Thyroid gland (tissue), 4 donors: ENCODE measurements around the gene VWF.

ENCODE experiments used
- POLR2A ChIP-seq, 2 donors: fragments of 450-650 bp; IDR thresholded peaks; one replicate each; pipeline ENCODE4 v1.6.1; 2017; ENCODE audit warnings: antibody characterized with exemption in 2 of 2, mild to moderate bottlenecking in 2 of 2, moderate library complexity in 1 of 2
- TF ChIP-seq, protein P1 (sequence below), 6 experiments: fragments of 200-600 bp in 3 of 6; fragments of 450-650 bp in 3 of 6; sonication (generic) in 3 of 6; IDR thresholded peaks; one replicate each; pipeline ENCODE4 v1.5.1; 2016 to 2019; ENCODE audit warnings: antibody characterized with exemption in 6 of 6, mild to moderate bottlenecking in 2 of 6, inconsistent platforms in 1 of 6, moderate library complexity in 1 of 6

DNA sequence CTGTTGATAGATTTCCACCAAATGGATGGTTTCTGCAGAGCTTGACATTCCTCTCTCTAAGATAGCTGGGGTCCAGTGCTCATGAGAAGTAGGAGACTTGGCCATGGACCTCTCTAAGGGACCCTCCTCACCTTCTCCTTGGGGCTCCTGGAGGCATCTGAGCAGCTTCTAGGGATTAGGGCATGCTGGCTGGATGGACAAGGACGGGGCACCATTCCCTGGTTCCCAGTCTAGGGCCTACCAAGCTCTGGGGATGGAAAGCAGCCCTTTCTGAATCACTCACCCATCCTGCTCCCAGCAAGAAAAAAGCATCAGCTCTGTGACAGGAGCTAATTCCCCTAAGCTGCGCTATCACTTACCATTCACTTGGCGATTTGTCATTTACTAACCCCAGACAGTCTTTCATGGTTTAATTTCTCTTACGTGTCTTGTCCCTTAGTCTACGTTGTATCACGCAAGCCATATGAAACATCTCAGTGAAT, 39.5 kb downstream of the VWF start:
- TF ChIP-seq, protein P1, sequence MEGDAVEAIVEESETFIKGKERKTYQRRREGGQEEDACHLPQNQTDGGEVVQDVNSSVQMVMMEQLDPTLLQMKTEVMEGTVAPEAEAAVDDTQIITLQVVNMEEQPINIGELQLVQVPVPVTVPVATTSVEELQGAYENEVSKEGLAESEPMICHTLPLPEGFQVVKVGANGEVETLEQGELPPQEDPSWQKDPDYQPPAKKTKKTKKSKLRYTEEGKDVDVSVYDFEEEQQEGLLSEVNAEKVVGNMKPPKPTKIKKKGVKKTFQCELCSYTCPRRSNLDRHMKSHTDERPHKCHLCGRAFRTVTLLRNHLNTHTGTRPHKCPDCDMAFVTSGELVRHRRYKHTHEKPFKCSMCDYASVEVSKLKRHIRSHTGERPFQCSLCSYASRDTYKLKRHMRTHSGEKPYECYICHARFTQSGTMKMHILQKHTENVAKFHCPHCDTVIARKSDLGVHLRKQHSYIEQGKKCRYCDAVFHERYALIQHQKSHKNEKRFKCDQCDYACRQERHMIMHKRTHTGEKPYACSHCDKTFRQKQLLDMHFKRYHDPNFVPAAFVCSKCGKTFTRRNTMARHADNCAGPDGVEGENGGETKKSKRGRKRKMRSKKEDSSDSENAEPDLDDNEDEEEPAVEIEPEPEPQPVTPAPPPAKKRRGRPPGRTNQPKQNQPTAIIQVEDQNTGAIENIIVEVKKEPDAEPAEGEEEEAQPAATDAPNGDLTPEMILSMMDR (IDR thresholded peaks at IDR 0.05): no peak
- no peak for TF ChIP-seq POLR2A (IDR thresholded peaks at IDR 0.05)
